Measurements from ENCODE around the gene INTS3. TPM values are rescaled to one million over a fixed set of nuclear protein-coding genes. Genes with fewer than 3 reads are reported as not detected.

The INTS3 gene
- total and polyA plus RNA-seq, 10 of the 15 experiments (the other 5 are each of a cell fraction or from before 2014, with no cell fraction given), result 12.6 to 87.4 (median 30.8) TPM

DNA sequence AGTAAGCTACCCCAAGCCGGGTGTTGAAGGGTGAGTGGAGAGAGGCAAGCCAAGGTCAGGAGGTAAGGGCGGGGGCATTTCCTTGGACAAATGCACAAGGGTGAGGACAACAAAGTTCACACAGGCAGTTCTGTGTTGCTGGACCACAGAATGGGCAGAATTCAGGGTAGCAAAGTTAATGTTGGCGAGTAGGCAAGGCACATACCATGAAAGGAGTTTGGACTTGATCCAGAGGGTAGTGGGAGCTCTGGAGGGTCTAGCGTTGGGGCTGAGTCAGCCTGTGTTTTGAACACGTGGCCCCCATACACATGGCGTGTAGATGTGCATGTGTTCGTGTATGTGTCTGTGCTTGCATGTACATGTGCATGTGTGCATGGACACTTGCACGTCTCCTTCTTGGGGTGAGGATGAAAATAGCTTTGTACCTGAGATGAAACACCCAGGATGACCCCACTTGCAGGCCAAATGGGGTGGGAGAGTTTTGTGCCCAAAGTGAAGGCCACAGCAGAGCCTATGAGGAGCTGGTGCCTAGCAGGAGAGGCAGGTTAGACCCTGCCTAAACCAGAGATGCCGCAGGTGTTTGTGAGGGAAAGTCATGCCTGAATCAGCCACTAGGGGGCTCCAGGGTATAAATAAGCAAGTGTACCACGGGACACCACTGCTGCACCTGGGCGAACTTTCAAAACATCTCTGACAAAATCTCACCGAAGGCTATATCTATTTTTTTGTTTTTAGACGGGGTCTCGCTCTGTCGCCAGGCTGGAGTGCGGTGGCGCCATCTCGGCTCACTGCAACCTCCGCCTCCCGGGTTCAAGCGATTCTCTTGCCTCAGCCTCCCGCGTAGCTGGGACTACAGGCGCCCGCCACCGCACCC is 69.2 kb downstream of the INTS3 start:
- ChIA-PET SMC1A (ENCODE audit: uncharacterized antibody, unreplicated experiment) (interaction anchor here (0.8 to 4.0 kb wide), 14 partner anchors 8 to 189 kb away, joined by 3 to 46 read pairs (median 4); partner anchors contain the start of genes CHTOP, DENND4B, JTB and RAB13), CTCF (interaction anchor here (0.5 to 4.9 kb wide), 30 partner anchors 8 to 475 kb away, joined by 3 to 85 read pairs (median 4); partner anchors contain the start of genes CREB3L4, DENND4B, GATAD2B and JTB), POLR2A (interaction anchor here (1.0 to 1.8 kb wide), 5 partner anchors 126 to 190 kb away, joined by 3 to 6 read pairs (median 4); partner anchors contain the start of gene JTB), RAD21 (ENCODE audit: unreplicated experiment) (interaction anchor here (0.6 to 3.5 kb wide), 13 partner anchors 21 to 194 kb away, joined by 3 to 33 read pairs (median 4); partner anchors contain the start of genes DENND4B, GATAD2B, RAB13 and RPS27)
- no peak overlapping the region for H3K9ac ChIP-seq (ENCODE audit: control insufficient read depth, insufficient read depth, low read length)
- 37% methylated on average over 26 of the region's 26 CpGs for WGBS (ENCODE audit: insufficient coverage, insufficient replicate concordance, low lambda C conversion rate, missing lambda C conversion rate)
- no peak overlapping the region for H3K27ac ChIP-seq (ENCODE audit: control insufficient read depth, insufficient read depth)
- no peak overlapping the region for H3K4me2 ChIP-seq (ENCODE audit: control insufficient read depth, insufficient read depth)
- FAIRE-seq, result peak; percentile 99
- H4K20me1 ChIP-seq (ENCODE audit: control insufficient read depth, insufficient read depth), result no peaks in the 10 kb centered on the region
- no peaks in the 10 kb centered on the region for H3K27me3 ChIP-seq (replicated peaks in 1 of 2; ENCODE audit: control insufficient read depth in 2 of 2, insufficient read depth in 2 of 2, low read length in 1 of 2)
- H3K4me3 ChIP-seq, result no peak overlapping the region
- no peaks in the 10 kb centered on the region for H3K9me3 ChIP-seq (replicated peaks; ENCODE audit: control insufficient read depth, insufficient read depth, low read length)
- no peaks in the 10 kb centered on the region for H3K79me2 ChIP-seq (ENCODE audit: control insufficient read depth, insufficient read depth, low read length)
- H3K4me1 ChIP-seq (ENCODE audit: control insufficient read depth, insufficient read depth, low read length), result peaks cover 6% of the 10 kb centered on the region
- H2AFZ ChIP-seq (ENCODE audit: control insufficient read depth, low read depth, low read length), result no peak overlapping the region
- peak; percentile 93 for ATAC-seq
- no TSS peak for BruUV-seq (replicated peaks)
- peaks cover 0 to 5% of the 10 kb centered on the region in 2 experiments; a peak in 2 of 4 replicates for H3K36me3 ChIP-seq (ENCODE audit: control insufficient read depth in 2 of 2, insufficient read depth in 2 of 2, low read length in 1 of 2)
- intact Hi-C loops (cut with micrococcal nuclease; ENCODE audit: unreplicated experiment) (loop anchor here (1.0 to 5.0 kb wide), 3 partner anchors 149 to 475 kb away; partner anchors contain the start of genes DENND4B, HAX1 and RAB13), in situ Hi-C loops (cut with MboI) (loop anchor here (10.0 kb wide), 1 partner anchor 188 kb away; the partner anchor contains the start of gene RAB13)
- no peak for DNase-seq (ENCODE audit: low read depth, low spot score)
- TF ChIP-seq RAD51 (IDR thresholded peaks at IDR 0.05) (0 out of 2 replicates have a peak, but pooled peaks have one; percentile 31), NBN (IDR thresholded peaks at IDR 0.05) (peak; percentile 62; the same call in 1 of the 2 replicates), HCFC1 (IDR thresholded peaks at IDR 0.05; ENCODE audit: low read length) (peak; percentile 28; the same call in 1 of the 2 replicates), SRF (IDR thresholded peaks at IDR 0.05; ENCODE audit: low read depth in 2 of 2, low read length in 2 of 2) (no peak), IRF5 (IDR thresholded peaks at IDR 0.05; ENCODE audit: borderline replicate concordance) (no peak), TCF12 (IDR thresholded peaks at IDR 0.05; ENCODE audit: low read depth, low read length) (peak; percentile 77), SMC3 (IDR thresholded peaks at IDR 0.05; ENCODE audit: borderline replicate concordance, low read length) (peak; percentile 93), ZBTB33 (IDR thresholded peaks at IDR 0.05) (peak; percentile 83; the same call in 1 of the 2 replicates), MTA3 (IDR thresholded peaks at IDR 0.05; ENCODE audit: borderline replicate concordance, low read length) (no peak), MEF2A (IDR thresholded peaks at IDR 0.05; ENCODE audit: insufficient read depth, low read depth, low read length) (no peak)
- TF ChIP-seq, protein P1, sequence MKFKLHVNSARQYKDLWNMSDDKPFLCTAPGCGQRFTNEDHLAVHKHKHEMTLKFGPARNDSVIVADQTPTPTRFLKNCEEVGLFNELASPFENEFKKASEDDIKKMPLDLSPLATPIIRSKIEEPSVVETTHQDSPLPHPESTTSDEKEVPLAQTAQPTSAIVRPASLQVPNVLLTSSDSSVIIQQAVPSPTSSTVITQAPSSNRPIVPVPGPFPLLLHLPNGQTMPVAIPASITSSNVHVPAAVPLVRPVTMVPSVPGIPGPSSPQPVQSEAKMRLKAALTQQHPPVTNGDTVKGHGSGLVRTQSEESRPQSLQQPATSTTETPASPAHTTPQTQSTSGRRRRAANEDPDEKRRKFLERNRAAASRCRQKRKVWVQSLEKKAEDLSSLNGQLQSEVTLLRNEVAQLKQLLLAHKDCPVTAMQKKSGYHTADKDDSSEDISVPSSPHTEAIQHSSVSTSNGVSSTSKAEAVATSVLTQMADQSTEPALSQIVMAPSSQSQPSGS (IDR thresholded peaks at IDR 0.05; ENCODE audit: low read length), result no peak
- TF ChIP-seq, protein P2, sequence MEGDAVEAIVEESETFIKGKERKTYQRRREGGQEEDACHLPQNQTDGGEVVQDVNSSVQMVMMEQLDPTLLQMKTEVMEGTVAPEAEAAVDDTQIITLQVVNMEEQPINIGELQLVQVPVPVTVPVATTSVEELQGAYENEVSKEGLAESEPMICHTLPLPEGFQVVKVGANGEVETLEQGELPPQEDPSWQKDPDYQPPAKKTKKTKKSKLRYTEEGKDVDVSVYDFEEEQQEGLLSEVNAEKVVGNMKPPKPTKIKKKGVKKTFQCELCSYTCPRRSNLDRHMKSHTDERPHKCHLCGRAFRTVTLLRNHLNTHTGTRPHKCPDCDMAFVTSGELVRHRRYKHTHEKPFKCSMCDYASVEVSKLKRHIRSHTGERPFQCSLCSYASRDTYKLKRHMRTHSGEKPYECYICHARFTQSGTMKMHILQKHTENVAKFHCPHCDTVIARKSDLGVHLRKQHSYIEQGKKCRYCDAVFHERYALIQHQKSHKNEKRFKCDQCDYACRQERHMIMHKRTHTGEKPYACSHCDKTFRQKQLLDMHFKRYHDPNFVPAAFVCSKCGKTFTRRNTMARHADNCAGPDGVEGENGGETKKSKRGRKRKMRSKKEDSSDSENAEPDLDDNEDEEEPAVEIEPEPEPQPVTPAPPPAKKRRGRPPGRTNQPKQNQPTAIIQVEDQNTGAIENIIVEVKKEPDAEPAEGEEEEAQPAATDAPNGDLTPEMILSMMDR (IDR thresholded peaks at IDR 0.05 in 2 of 3, conservative IDR thresholded peaks at IDR 0.05 in 1 of 3; ENCODE audit: control insufficient read depth in 2 of 3, extremely low read depth in 1 of 3, insufficient read depth in 1 of 3, low read depth in 3 of 3, low read length in 3 of 3), result peak; percentile 81 to 90 (median 86)

All from GM12878 (cell line).